GM21619 (cell line): Measurements from ENCODE around the gene LINGO3.

Source experiments
- ATAC-seq: cut with Tn5 transposase; IDR thresholded peaks from one replicate; pipeline ENCODE4 v1.9.1; 2021; ENCODE audit not compliant: unreplicated experiment

Gene LINGO3

DNA sequence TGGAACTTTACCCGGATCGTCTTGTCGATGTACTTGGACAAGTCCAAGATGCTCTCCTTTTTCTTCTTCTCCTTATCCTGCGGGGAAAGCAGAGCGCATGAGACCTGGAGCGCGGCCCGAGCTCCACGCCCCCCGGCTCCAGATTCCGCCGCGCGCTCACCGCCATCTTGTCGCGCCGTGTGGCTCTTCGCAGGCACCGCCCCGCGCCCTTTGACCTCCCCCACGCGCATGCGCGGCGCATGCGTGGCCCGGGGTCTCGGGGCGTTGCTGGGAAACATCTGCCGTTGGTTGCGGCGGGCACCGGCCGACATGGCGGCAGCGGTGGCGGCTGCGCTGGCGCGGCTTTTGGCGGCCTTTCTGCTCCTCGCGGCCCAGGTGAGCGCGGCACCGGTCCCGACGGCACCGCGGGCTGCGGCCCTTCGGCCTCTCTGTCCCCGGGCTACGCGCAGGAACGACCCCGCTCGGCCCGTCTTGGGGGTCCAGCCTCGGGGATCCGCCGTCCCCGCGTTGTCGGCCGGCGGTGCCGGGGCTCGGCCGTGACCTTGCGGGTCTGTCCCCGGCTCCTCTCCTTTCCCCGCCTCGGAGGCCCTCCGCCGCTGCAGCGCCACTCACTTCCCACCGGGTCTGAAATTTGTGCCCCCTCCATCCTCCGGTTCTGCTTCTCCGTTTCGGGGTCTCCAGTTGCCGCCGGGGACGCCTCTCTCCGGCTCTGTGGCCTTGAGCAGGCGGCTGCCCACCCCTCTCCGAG lies 20.6 kb upstream of the LINGO3 start, which contains the start of the genes LSM7 and SPPL2B:
Gene LSM7, minus strand, starts transcription at position 186 of the 748 bp plus-strand sequence. Its CDS starts 20 bp downstream, at position 166.
Gene SPPL2B, plus strand, starts transcription at position 284 of the 748 bp plus-strand sequence. Its CDS starts 26 bp downstream, at position 310.
- peak; percentile 40 for ATAC-seq

- peak; percentile 2 for ATAC-seq
These were observed 19.9 kb upstream of the LINGO3 start for GRCh38 chr19:2327773-2328400.

- ATAC-seq, result no peak
These were observed 18.9 kb upstream of the LINGO3 start for GRCh38 chr19:2326699-2327360.

- no peak for ATAC-seq
These were observed 17.5 kb upstream of the LINGO3 start for GRCh38 chr19:2325281-2326046.

- no peak for ATAC-seq
These were observed 16.4 kb upstream of the LINGO3 start for GRCh38 chr19:2324220-2324948.

- no peak for ATAC-seq
These were observed 15.8 kb upstream of the LINGO3 start for GRCh38 chr19:2323707-2324106.

- ATAC-seq, result no peak
These were observed 13.8 kb upstream of the LINGO3 start for GRCh38 chr19:2321565-2322283.

DNA sequence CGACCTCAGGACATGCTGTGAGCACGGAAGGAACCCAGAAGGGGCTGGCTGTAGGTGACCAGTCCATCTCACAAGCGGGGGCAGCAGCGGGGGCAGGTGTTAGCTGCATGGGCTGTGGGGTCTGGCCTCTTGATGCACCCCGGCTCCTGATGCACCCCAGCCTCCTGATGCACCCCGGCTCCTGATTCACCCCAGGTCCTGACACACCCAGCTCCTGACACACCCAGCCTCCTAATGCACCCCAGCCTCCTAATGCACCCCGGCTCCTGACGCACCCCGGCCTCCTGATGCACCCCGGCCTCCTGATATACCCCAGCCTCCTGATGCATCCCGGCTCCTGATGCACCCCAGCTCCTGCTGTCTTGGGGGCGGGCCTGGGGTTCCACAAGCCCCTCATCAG lies 13.0 kb upstream of the LINGO3 start:
- no peak for ATAC-seq

- no peak for ATAC-seq
These were observed 12.1 kb upstream of the LINGO3 start for GRCh38 chr19:2320049-2320448.

DNA sequence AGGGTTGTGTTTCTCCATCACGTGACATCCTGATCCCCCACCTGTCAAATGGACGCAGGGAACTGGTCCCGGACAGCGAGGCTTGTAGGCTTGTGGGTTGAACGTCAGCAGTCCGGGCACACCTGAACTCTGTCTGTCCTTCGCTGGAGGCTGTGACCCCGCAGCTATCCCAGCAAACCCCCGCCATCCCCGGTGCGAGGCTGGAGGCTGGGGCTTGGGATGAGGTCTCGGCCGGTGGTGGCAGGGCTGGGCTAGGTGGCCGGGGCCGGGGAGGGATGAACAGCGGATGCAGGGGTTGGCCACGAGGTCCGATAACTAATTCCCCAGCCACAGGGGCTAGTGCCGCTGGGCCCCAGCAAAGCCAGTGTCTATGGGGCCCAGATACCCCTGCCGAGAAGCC lies 11.6 kb upstream of the LINGO3 start:
- ATAC-seq, result no peak

- ATAC-seq, result no peak
These were observed 11.0 kb upstream of the LINGO3 start for GRCh38 chr19:2318923-2319322.

DNA sequence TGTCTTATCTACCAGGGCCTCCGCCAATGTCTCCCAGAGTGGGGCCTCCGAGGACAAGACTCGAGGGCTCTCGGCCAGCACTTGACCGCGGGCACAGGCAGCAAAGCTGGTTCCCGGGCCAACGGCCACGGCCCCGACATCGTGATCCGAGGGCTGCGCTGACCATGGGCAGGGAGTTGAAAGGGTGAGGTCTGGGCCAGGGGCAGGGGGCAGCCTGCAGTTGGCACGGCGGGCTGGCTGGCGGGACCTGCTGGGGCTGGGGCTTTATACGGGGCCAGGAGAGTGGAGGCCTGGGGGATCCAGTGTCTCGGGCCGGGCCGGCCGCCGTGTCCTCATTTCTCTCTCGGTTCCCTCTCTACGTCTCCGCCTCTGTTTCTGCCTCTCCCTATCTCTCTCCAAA lies 9.8 kb upstream of the LINGO3 start:
- ATAC-seq, result no peak

DNA sequence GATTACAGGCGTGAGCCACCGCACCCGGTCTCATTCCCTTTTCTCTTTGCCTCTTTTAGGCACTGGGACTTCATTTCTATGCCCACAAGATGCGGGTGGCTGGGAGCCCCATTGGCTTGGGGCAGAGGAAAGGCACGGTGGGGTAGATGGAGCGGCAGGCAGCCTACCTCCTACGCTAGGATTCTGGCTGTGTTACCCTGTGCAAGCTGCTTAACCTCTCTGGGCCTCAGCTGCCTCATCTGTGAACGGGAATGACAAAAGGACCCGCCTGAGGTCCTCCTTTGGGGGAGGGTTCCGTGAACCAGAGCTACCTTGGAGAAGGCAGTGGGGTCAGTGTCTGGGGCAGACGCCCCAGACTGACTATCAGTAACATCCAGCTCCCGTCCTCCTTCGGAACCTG lies 9.3 kb upstream of the LINGO3 start:
- ATAC-seq, result no peak

GRCh38 chr19:2315818-2316353 lies 7.9 kb upstream of the LINGO3 start:
- no peak for ATAC-seq

DNA sequence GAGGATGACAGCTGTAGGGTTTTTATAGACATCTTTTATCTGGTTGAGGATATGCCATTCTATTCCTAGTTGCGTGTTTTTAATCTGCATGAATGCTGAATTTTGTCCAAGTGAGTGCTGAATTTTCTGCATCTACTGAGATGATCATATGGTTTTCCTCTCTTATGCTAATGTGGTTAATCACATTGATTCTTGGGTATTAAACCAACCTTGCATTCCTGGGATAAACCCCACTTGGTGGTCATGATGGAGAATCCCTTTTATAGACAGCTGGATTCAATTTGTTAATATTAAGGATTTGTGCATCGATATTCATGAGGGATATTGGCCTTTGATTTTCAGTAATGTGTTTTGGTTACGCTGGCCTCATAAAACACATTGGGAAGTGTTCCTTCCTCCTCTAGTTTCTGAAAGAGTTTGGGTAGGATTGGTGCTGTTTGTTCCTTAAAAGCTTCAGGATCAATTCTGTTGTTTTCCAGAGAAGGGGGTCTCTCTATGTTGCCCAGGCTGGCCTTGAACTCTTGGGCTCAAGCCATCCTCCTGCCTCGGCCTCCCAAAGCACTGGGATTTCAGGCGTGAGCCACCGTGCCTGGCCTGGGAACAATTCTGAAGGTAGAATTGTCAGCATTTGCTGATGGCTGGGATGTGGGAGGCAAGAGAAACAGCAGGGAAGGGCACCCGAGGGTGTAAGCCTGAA lies 7.3 kb upstream of the LINGO3 start:
- ATAC-seq, result no peak

DNA sequence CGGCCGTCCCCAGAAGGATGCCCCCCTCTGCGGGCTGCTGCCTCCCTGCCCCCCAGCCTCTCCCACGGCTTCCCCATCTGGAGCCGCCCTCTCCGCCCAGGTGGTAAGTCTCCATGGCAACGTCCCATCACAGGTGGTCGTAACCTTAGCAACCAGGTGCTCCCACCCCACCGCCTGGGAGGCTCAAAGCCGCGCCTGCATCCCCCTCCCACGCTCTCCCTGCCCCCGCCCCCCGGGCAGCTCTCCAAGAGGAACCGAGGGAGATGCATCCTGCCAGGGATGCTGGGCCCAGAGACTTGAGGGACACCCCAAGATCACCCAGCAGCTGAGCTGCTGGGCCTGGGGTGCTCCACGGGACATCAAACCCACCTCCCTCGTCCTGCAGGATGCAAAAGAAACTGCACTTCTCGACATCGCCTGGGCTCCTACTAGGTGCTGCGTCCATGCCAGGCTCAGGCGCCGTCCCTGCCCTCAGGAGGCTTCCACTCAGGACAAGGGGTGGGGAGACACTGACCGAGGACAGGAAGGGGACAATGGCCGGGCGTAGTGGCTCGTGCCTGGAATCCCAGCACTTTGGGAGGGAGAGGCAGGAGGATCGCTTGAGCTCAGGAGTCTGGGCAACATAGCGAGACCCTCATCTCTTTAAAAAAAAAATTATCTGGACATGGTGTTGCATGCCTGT lies 5.0 kb upstream of the LINGO3 start:
- no peak for ATAC-seq

GRCh38 chr19:2311093-2311492 lies 3.1 kb upstream of the LINGO3 start:
- no peak for ATAC-seq

- ATAC-seq, result no peak
These were observed 1.9 kb upstream of the LINGO3 start for GRCh38 chr19:2309734-2310362.
